HG02852 (cell line): ENCODE data around the gene DNAJC8.

ENCODE experiments used
- ATAC-seq: cut with Tn5 transposase; IDR thresholded peaks from one replicate; pipeline ENCODE4 v1.9.1; 2021; ENCODE audit warnings: mild to moderate bottlenecking, moderate library complexity; ENCODE audit not compliant: unreplicated experiment

DNAJC8 gene

DNA sequence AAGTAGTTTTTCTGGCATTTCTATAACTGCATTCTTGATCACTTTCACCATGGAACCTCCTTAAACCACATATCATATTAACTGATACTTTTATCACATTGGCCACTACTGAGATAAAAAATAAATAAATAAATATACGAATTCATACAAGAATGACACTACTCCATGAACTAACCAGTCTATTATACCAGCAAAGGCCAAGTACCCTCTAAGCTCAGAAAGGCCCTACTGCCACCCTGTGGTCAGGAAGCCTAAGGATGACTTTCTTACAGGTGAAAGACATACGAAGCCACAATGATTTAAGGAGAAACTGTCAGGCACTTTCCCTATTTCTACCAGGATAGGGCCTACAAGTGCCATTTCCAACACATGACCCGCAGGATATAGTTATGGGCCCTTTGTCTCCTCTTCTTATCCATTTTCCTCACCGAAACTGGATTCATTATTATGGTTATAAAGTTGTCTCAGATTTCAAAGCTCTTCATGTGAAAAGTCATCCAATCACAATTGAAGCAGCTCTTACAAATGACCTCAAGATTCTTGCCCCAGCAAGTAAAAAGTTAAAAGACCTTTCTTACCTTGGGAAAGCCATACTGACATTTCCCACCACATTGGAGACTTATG lies 23.9 kb downstream of the DNAJC8 start:
- ATAC-seq = no peak

- ATAC-seq = no peak
Observed at GRCh38 chr1:28205243-28205642, 27.6 kb downstream of the DNAJC8 start.

GRCh38 chr1:28200234-28200873 lies 32.5 kb downstream of the DNAJC8 start:
- no peak for ATAC-seq

GRCh38 chr1:28199328-28200233 lies 33.2 kb downstream of the DNAJC8 start:
- peak; percentile 85 for ATAC-seq

GRCh38 chr1:28197682-28198415 lies 35.0 kb downstream of the DNAJC8 start:
- ATAC-seq = no peak

GRCh38 chr1:28196330-28196729 lies 36.5 kb downstream of the DNAJC8 start:
- no peak for ATAC-seq

- no peak for ATAC-seq
Observed at GRCh38 chr1:28195780-28196179, 37.0 kb downstream of the DNAJC8 start.

DNA sequence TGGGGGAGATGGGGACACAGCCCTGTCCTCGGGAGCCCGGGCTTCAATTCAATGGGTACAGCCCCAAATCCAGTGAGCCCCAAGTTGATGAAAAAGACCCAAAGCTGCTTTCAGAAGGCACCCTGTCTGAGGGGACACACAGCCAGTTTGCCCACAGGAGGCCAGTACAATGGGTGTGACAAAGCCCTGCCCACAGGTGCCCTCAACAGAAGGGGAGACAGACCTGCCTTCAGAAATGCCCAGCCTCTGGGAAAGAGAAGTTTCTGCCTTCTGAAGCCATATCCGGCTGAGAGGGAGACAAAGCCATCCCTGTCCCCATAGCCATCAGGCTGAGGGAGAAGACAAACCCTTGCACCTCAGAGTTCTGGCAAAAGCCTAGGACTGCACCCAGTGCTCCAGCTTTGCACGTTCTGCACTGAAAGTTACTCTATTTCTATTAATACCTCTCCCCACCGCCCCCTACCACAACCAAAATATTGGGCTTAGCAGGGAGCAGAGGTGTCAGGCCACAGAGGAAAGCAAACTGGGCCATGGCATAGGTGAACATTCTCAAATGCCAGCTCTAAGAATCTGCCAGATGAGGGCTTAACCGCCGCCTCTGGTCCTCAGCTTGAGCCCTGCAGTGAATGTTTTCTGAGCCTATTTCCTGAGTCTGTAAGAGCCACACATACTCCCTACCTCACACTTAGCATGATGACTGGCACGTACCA lies 38.3 kb downstream of the DNAJC8 start:
- no peak for ATAC-seq

- no peak for ATAC-seq
Observed at GRCh38 chr1:28193701-28194161, 39.1 kb downstream of the DNAJC8 start.

GRCh38 chr1:28190996-28191645 lies 41.7 kb downstream of the DNAJC8 start:
- ATAC-seq = no peak

GRCh38 chr1:28190337-28190979 lies 42.4 kb downstream of the DNAJC8 start:
- no peak for ATAC-seq

- no peak for ATAC-seq
Observed at GRCh38 chr1:28185071-28185470, 47.8 kb downstream of the DNAJC8 start.

- no peak for ATAC-seq
Observed at GRCh38 chr1:28180306-28181305, 52.2 kb downstream of the DNAJC8 start.

DNA sequence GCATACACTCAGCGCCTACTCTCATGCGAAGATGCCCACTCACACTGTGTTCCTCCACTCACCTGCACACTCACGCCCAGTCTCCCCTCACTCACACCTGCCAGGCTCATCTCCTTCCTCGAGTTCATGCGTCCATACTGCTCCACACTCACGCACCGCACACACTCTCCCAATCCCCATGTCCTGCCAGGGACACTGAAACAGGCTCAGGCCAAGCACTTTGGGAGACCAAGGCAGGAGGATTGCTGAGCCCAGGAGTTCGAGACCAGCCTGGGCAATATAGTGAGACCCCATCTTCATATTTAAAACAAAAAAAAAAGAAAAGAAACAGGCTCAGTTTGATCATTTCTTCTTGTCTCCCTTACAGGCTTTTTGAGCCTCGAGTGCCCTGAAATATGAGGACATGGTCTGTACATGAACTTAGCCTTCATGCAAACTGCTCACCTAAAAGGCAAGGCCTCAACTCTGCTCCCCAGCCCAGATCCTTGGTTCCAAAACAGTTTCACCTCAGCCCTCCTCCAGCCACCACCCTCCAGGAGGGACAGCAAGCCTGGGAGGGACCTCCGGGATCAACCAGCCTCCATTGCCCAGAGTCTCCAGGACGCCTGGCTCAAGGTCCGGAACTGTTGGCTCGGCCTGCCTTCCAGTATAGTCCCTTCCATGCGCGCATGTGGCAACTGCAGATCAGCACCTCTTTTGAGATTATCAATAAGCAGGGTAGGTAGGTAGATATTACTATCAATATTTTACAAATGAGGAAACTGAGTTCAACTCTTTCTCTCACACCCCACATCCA lies 53.9 kb downstream of the DNAJC8 start:
- no peak for ATAC-seq

GRCh38 chr1:28176492-28177470 lies 56.0 kb downstream of the DNAJC8 start, which contains the start of gene PTAFR:
Gene PTAFR, minus strand, starts transcription at chr1:28176690. Its CDS starts 25,669 bp downstream, at chr1:28151021.
- ATAC-seq = no peak

DNA sequence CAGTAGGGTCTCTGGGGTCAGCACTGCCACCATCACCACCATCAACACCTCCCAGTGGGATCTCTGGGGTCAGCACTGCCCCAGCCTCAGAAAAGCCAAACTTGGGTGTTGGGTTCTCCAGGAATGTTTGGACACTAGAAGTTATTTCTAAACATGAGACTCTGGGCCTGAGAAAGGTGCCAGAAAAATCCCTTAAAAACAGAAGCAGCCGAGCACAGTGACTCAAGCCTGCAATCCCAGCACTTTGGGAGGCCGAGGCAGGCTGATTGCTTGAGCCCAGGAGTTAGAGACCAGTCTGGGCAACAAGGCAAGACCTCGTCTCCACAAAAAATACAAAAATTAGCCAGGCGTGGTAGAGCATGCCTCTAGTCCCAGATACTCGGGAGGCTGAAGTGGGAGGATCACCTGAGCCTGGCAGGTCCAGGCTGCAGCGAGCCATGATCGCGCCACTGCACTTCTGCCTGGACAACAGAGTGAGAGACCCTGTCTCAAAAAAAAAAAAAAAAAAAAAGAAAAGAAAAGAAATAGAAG lies 56.8 kb downstream of the DNAJC8 start:
- no peak for ATAC-seq
